GM19452 (cell line): ENCODE data around the gene PRR3.

Experiments used
- ATAC-seq: cut with Tn5 transposase; IDR thresholded peaks from one replicate; pipeline ENCODE4 v1.9.1; 2021; ENCODE audit not compliant: unreplicated experiment

PRR3 gene

GRCh38 chr6:30611150-30611855 lies 54.2 kb downstream of the PRR3 start:
- no peak for ATAC-seq

- no peak for ATAC-seq
Measured at GRCh38 chr6:30611856-30612194, 54.7 kb downstream of the PRR3 start.

DNA sequence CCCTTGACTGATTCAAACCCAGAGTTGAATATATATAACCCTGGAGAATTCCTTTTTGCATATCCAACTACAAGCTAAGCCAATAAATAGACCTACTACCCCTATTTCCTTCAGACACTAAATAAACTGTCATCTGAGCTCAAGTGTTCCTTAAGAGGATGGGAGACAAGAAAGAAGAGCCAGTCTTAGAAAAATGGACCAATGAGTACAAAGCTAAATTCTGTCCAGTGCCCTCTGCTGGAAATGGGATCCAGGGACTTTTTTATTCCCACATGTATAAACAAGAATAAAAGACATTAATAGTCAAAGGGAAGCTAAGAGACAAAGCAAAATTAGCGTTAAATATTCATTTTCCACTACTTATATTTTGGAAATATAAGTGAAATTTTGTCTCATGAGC lies 55.1 kb downstream of the PRR3 start:
- ATAC-seq = no peak

- ATAC-seq = no peak
Measured at GRCh38 chr6:30612687-30613248, 55.7 kb downstream of the PRR3 start.
